ENCODE data around the gene ARPC1B. TPM values are rescaled to one million over a fixed set of nuclear protein-coding genes. Genes with fewer than 3 reads are reported as not detected.

Gene ARPC1B
- total and polyA plus RNA-seq, 2 donors (not counting 1 experiment from before 2014, with no cell fraction given), result 142 to 563 TPM

DNA sequence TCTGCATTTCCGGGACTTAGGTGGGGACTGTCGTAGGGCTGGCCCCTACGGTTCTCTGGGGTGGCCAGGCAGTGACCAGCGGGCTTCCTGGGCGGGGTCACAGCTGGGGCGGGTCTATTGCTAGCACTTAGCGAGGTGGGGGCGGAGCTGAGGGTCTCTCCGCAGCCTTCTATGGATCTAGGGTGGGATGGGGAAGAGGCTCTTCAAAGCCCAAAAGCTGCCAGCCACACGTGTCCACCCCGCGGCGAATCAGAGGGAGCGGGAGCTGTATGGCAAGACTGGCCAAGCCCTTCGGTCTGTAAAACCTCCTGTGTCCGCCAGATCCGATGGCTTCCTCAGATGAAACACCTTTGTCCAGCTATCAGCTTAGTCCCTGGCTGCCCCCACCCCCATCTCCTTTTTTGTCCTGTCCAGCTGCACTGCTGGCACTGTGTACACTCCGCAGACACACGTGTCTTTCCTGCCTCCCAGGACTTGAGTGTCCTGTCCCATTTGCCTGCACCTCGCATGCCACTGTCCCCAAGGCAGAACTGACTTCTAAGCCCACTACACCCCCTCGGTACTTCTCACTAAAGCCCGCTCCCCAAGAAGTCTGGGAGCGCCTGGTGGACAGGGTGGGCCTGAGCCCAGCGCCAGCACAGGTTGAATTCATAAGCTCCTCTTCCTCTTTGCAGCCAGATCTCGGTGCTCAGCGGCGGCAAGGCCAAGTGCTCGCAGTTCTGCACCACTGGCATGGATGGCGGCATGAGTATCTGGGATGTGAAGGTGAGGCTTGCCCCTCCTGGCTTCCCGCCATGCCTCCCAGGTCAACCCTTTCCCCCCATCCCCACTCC lies 19.0 kb downstream of the ARPC1B start:
- TF ChIP-seq, protein P1, sequence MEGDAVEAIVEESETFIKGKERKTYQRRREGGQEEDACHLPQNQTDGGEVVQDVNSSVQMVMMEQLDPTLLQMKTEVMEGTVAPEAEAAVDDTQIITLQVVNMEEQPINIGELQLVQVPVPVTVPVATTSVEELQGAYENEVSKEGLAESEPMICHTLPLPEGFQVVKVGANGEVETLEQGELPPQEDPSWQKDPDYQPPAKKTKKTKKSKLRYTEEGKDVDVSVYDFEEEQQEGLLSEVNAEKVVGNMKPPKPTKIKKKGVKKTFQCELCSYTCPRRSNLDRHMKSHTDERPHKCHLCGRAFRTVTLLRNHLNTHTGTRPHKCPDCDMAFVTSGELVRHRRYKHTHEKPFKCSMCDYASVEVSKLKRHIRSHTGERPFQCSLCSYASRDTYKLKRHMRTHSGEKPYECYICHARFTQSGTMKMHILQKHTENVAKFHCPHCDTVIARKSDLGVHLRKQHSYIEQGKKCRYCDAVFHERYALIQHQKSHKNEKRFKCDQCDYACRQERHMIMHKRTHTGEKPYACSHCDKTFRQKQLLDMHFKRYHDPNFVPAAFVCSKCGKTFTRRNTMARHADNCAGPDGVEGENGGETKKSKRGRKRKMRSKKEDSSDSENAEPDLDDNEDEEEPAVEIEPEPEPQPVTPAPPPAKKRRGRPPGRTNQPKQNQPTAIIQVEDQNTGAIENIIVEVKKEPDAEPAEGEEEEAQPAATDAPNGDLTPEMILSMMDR (IDR thresholded peaks at IDR 0.05), result no peak
- TF ChIP-seq EZH2 (IDR thresholded peaks at IDR 0.05; ENCODE audit: borderline replicate concordance, insufficient read depth, low read depth, low read length, poor library complexity, severe bottlenecking), result no peak
- H3K79me2 ChIP-seq (ENCODE audit: control insufficient read depth, insufficient read depth, low read length), result peaks cover 34% of the 10 kb centered on the region
- intact Hi-C loops (cut with micrococcal nuclease), result loop anchor here (1.0 kb wide), 4 partner anchors 12 to 46 kb away; partner anchors contain the start of genes ARPC1B, BUD31 and PDAP1
- 73% methylated on average over 23 of the region's 30 CpGs for WGBS (ENCODE audit: insufficient coverage)
- H3K27me3 ChIP-seq (replicated peaks in 1 of 4; ENCODE audit: control extremely low read depth in 1 of 4, control insufficient read depth in 3 of 4, insufficient read depth in 4 of 4, low read length in 3 of 4), result no peaks in the 10 kb centered on the region
- peak overlapping the region; percentile 16 to 59 (median 50) for H3K4me3 ChIP-seq (ENCODE audit: control extremely low read depth in 1 of 5, extremely low read depth in 1 of 5, insufficient read depth in 1 of 5, low read depth in 2 of 5, low read length in 4 of 5)
- peak overlapping the region; percentile 93 for H3K4me2 ChIP-seq (replicated peaks; ENCODE audit: low read depth, low read length, poor library complexity, severe bottlenecking)
- H3K4me3 Mint-ChIP-seq, result peak overlapping the region; percentile 94
- no peaks in the 10 kb centered on the region for H3K27me3 Mint-ChIP-seq
- ChIA-PET CTCF (interaction anchor here (0.8 to 3.8 kb wide), 3 partner anchors 14 to 21 kb away, joined by 3 to 20 read pairs (median 7); partner anchors contain the start of genes ARPC1B, BUD31 and PDAP1), POLR2A (interaction anchor here (0.6 to 2.1 kb wide), 8 partner anchors 12 to 116 kb away, joined by 4 to 12 read pairs (median 6); partner anchors contain the start of genes BUD31, PDAP1 and ZKSCAN5)
- no peak for ATAC-seq (ENCODE audit: low read depth)
- peaks cover 91% of the 10 kb centered on the region for H4K20me1 ChIP-seq (ENCODE audit: control insufficient read depth, insufficient read depth, low read length, poor library complexity, severe bottlenecking)
- no peaks in the 10 kb centered on the region for H3K9me3 Mint-ChIP-seq (ENCODE audit: insufficient read depth)
- peak overlapping the region; percentile 81 for H2AFZ ChIP-seq (ENCODE audit: insufficient read depth, low read depth, low read length, poor library complexity, severe bottlenecking)
- peak overlapping the region; percentile 93 for H3K27ac Mint-ChIP-seq
- peak overlapping the region; percentile 64 for H3K9ac ChIP-seq (ENCODE audit: low read length)
- peak overlapping the region; percentile 43 to 65 for H3K27ac ChIP-seq (ENCODE audit: low read length in 2 of 2)
- no peak for DNase-seq
- H3K4me1 ChIP-seq (ENCODE audit: control insufficient read depth in 2 of 2, insufficient read depth in 2 of 2, low read length in 2 of 2), result peaks cover 12 to 20% of the 10 kb centered on the region in 2 donors
- H3K4me1 Mint-ChIP-seq, result peaks cover 22% of the 10 kb centered on the region
- H3K9me3 ChIP-seq (ENCODE audit: control extremely low read depth in 1 of 3, control insufficient read depth in 2 of 3, insufficient read depth in 1 of 3, low read length in 2 of 3), result no peaks in the 10 kb centered on the region
- H3K36me3 ChIP-seq (replicated peaks in 1 of 2; ENCODE audit: control extremely low read depth in 1 of 2, control insufficient read depth in 1 of 2, extremely low read depth in 1 of 2, insufficient read depth in 2 of 2, low read length in 1 of 2), result peaks cover 0 to 75% of the 10 kb centered on the region in 2 experiments

DNA sequence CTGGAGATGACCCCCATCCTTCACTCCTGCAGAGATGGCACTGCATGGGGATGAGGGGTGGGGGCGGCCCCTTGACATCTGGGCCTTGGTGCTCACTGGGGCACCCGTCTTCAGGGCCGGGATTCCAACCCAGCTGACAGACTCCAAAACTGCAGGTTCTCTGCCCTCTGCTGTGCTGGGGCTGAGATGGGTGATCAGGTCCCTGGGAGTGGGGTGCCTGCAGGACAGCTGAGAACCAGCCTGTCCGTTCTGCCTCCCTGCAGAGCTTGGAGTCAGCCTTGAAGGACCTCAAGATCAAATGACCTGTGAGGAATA lies 19.6 kb downstream of the ARPC1B start:
- CTCF ChIA-PET, result interaction anchor here (1.9 to 3.8 kb wide), 2 partner anchors 14 to 19 kb away, joined by 7 to 20 read pairs; partner anchors contain the start of genes ARPC1B, BUD31 and PDAP1

More for the DNA sequence above, 19.6 kb downstream of the ARPC1B start:
- Mint-ChIP-seq H3K9me3 (ENCODE audit: insufficient read depth) (no peaks in the 10 kb centered on the region), H3K4me1 (peaks cover 22% of the 10 kb centered on the region), H3K27ac (peak overlapping the region; percentile 93), H3K4me3 (peak overlapping the region; percentile 94), H3K27me3 (no peaks in the 10 kb centered on the region)
- 89% methylated on average over 4 of the region's 4 CpGs for WGBS (ENCODE audit: insufficient coverage)
- peak overlapping the region in 1 of 2 donors; percentile 21 for H3K27ac ChIP-seq (ENCODE audit: low read length in 2 of 2)
- intact Hi-C loops (cut with micrococcal nuclease), result no loop called here
- H3K36me3 ChIP-seq (replicated peaks in 1 of 2; ENCODE audit: control extremely low read depth in 1 of 2, control insufficient read depth in 1 of 2, extremely low read depth in 1 of 2, insufficient read depth in 2 of 2, low read length in 1 of 2), result peaks cover 0 to 74% of the 10 kb centered on the region in 2 experiments
- peaks cover 94% of the 10 kb centered on the region for H4K20me1 ChIP-seq (ENCODE audit: control insufficient read depth, insufficient read depth, low read length, poor library complexity, severe bottlenecking)
- peaks cover 34% of the 10 kb centered on the region for H3K79me2 ChIP-seq (ENCODE audit: control insufficient read depth, insufficient read depth, low read length)
- H3K4me2 ChIP-seq (replicated peaks; ENCODE audit: low read depth, low read length, poor library complexity, severe bottlenecking), result peak overlapping the region; percentile 93
- H3K9ac ChIP-seq (ENCODE audit: low read length), result no peak overlapping the region
- POLR2A ChIA-PET, result interaction anchor here (0.7 to 2.0 kb wide), 2 partner anchors 9 to 14 kb away, joined by 3 to 12 read pairs; partner anchors contain the start of genes BUD31 and PDAP1
- no peak for ATAC-seq (ENCODE audit: low read depth)
- H3K27me3 ChIP-seq (replicated peaks in 1 of 4; ENCODE audit: control extremely low read depth in 1 of 4, control insufficient read depth in 3 of 4, insufficient read depth in 4 of 4, low read length in 3 of 4), result no peaks in the 10 kb centered on the region
- H3K9me3 ChIP-seq (ENCODE audit: control extremely low read depth in 1 of 3, control insufficient read depth in 2 of 3, insufficient read depth in 1 of 3, low read length in 2 of 3), result no peaks in the 10 kb centered on the region
- H3K4me1 ChIP-seq (ENCODE audit: control insufficient read depth in 2 of 2, insufficient read depth in 2 of 2, low read length in 2 of 2), result peaks cover 12 to 20% of the 10 kb centered on the region in 2 donors
- TF ChIP-seq EZH2 (IDR thresholded peaks at IDR 0.05; ENCODE audit: borderline replicate concordance, insufficient read depth, low read depth, low read length, poor library complexity, severe bottlenecking), result no peak
- TF ChIP-seq, protein P1 (IDR thresholded peaks at IDR 0.05), result no peak
- no peak for DNase-seq
- no peak overlapping the region for H3K4me3 ChIP-seq (ENCODE audit: control extremely low read depth in 1 of 5, extremely low read depth in 1 of 5, insufficient read depth in 1 of 5, low read depth in 2 of 5, low read length in 4 of 5)
- no peak overlapping the region for H2AFZ ChIP-seq (ENCODE audit: insufficient read depth, low read depth, low read length, poor library complexity, severe bottlenecking)

Measured in B cell (primary cell).